Type B pancreatic cell (in vitro differentiated cells): ENCODE measurements around the gene SPCS1. TPM values are rescaled to one million over a fixed set of nuclear protein-coding genes. Genes with fewer than 3 reads are reported as not detected.

Experiments
- DNase-seq: peaks from one replicate; pipeline ENCODE4 v3.0.0; 2021; ENCODE audit warnings: mixed read lengths; ENCODE audit not compliant: unreplicated experiment; ENCODE audit errors: extremely low spot score
- H3K27ac Mint-ChIP-seq: 2 replicates; pipeline ENCODE4 v1.8.0; 2021; ENCODE audit warnings: mild to moderate bottlenecking, mixed read lengths
- H3K27me3 Mint-ChIP-seq: 2 replicates; pipeline ENCODE4 v1.8.0; 2021; ENCODE audit warnings: mixed read lengths
- H3K36me3 Mint-ChIP-seq: 2 replicates; pipeline ENCODE4 v1.8.0; 2021; ENCODE audit warnings: mixed read lengths
- H3K4me1 Mint-ChIP-seq: one replicate; pipeline ENCODE4 v1.8.0; 2021; ENCODE audit warnings: mixed read lengths; ENCODE audit not compliant: unreplicated experiment
- H3K4me3 Mint-ChIP-seq: 2 replicates; pipeline ENCODE4 v1.8.0; 2021; ENCODE audit warnings: mild to moderate bottlenecking, mixed read lengths
- H3K9me3 Mint-ChIP-seq: 2 replicates; pipeline ENCODE4 v1.8.0; 2021; ENCODE audit warnings: mixed read lengths
- total RNA-seq: library from RNA; stranded (reverse); gene quantifications from 2 replicates; pipeline ENCODE4 v1.2.1, GENCODE V29; 2021; ENCODE audit warnings: low replicate concordance
- TF ChIP-seq, protein P1 (sequence below): fragments of 200-600 bp; sonication (generic); conservative IDR thresholded peaks from 2 replicates; pipeline ENCODE4 v1.5.0; 2021; ENCODE audit warnings: antibody characterized with exemption, mild to moderate bottlenecking

The SPCS1 gene
- total RNA-seq, 1 donor from 2014 or later, result 102 TPM

DNA sequence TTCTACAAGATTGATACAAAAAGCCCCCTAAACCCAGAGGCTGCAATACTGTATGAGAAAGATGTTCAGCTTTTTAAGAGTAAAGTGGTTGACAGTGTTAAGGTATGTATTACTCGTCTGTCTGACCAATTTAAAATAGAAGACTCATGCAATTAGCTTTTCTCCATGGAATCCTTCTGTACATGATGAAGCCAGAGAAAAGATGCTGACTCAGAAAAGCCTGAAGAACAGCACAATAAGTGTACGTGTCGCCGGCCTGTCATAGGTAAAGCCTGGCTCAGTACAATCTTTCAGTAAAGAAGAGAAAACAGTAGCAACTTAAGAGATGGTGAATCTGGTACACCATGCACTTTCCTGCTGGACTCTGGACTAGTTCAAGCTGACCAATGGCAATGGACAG lies 48.5 kb downstream of the SPCS1 start:
- Mint-ChIP-seq H3K4me1 (no peaks in the 10 kb centered on the region), H3K27ac (no peak overlapping the region), H3K36me3 (peaks cover 46% of the 10 kb centered on the region), H3K9me3 (no peaks in the 10 kb centered on the region), H3K27me3 (no peaks in the 10 kb centered on the region), H3K4me3 (no peak overlapping the region)
- TF ChIP-seq, protein P1, sequence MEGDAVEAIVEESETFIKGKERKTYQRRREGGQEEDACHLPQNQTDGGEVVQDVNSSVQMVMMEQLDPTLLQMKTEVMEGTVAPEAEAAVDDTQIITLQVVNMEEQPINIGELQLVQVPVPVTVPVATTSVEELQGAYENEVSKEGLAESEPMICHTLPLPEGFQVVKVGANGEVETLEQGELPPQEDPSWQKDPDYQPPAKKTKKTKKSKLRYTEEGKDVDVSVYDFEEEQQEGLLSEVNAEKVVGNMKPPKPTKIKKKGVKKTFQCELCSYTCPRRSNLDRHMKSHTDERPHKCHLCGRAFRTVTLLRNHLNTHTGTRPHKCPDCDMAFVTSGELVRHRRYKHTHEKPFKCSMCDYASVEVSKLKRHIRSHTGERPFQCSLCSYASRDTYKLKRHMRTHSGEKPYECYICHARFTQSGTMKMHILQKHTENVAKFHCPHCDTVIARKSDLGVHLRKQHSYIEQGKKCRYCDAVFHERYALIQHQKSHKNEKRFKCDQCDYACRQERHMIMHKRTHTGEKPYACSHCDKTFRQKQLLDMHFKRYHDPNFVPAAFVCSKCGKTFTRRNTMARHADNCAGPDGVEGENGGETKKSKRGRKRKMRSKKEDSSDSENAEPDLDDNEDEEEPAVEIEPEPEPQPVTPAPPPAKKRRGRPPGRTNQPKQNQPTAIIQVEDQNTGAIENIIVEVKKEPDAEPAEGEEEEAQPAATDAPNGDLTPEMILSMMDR, result no peak
- DNase-seq, result no peak

DNA sequence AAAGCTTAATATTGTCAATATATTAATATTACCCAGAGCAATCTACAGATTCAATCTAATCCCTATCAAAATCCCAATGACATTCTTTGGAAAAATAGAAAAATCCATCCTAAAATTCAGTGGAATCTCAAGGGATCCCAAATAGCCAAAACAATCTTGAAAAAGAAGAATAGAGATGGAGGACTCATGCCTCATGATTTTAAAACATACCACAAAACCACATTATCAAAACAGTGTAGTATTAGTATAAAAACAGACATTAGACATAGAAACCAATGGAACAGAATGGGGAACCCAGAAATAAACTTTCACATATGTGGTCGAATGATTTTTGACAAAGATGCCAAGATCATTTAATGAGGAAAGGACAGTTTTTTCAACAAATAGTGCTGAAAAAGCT lies 50.2 kb downstream of the SPCS1 start:
- Mint-ChIP-seq H3K9me3 (no peaks in the 10 kb centered on the region), H3K4me1 (no peaks in the 10 kb centered on the region), H3K27me3 (no peaks in the 10 kb centered on the region), H3K4me3 (no peak overlapping the region), H3K36me3 (peaks cover 43% of the 10 kb centered on the region), H3K27ac (no peak overlapping the region)
- DNase-seq, result no peak
- TF ChIP-seq, protein P1, result no peak

Other genes starting within 250 kb of the SPCS1 start
- gene STAB1, start 210.8 kb upstream of the SPCS1 start, total RNA-seq, result 0.12 TPM in 1 of 2 replicates, not detected in the other
- gene NT5DC2, start 172.2 kb upstream of the SPCS1 start, total RNA-seq, result 105 and 231 TPM in 2 replicates
- 19.0 and 22.8 TPM in 2 replicates for gene UQCC5, start 169.5 kb upstream of the SPCS1 start, total RNA-seq
- 78.3 and 88.6 TPM in 2 replicates for gene PBRM1, start 20.2 kb upstream of the SPCS1 start, total RNA-seq
- 114 and 118 TPM in 2 replicates for gene GNL3, start 20.1 kb upstream of the SPCS1 start, total RNA-seq
- 66.1 and 72.7 TPM in 2 replicates for gene GLT8D1, start 315 bp upstream of the SPCS1 start, total RNA-seq
- 38.3 and 47.2 TPM in 2 replicates for gene NEK4, start 64.8 kb downstream of the SPCS1 start, total RNA-seq
- gene ITIH1, start 71.5 kb downstream of the SPCS1 start, total RNA-seq, result 8.0 and 12.2 TPM in 2 replicates
- gene ITIH3, start 88.7 kb downstream of the SPCS1 start, total RNA-seq, result 0.81 and 0.97 TPM in 2 replicates
- 4.1 and 14.0 TPM in 2 replicates for gene ITIH4, start 124.6 kb downstream of the SPCS1 start, total RNA-seq
- gene MUSTN1, start 128.9 kb downstream of the SPCS1 start, total RNA-seq, result 1.8 TPM in 1 of 2 replicates, not detected in the other
- gene STIMATE, start 191.4 kb downstream of the SPCS1 start, total RNA-seq, result 13.1 and 28.4 TPM in 2 replicates